ENCODE data around the gene LYZL6. TPM values are rescaled to one million over a fixed set of nuclear protein-coding genes. Genes with fewer than 3 reads are reported as not detected.

LYZL6 gene
- total and polyA plus RNA-seq, 4 donors, result not detected

- no peak for TF ChIP-seq CTCF (IDR thresholded peaks at IDR 0.05; ENCODE audit: control extremely low read depth, extremely low read depth)
- Histone ChIP-seq H3K4me1 (ENCODE audit: control insufficient read depth in 5 of 5, insufficient read depth in 5 of 5, low read length in 5 of 5) (peaks cover 0 to 11% (median 4%) of the 10 kb centered on the region in 5 donors), H3K27me3 (ENCODE audit: control insufficient read depth in 3 of 3, insufficient read depth in 3 of 3, low read length in 2 of 3) (no peaks in the 10 kb centered on the region), H3K4me3 (no peak overlapping the region), H3K36me3 (ENCODE audit: control insufficient read depth in 4 of 4, insufficient read depth in 4 of 4, low read length in 4 of 4) (no peaks in the 10 kb centered on the region), H3K9ac (ENCODE audit: insufficient read depth in 1 of 2, low read length in 2 of 2) (no peak overlapping the region), H3K9me3 (ENCODE audit: control insufficient read depth in 4 of 4, insufficient read depth in 3 of 4, low read length in 3 of 4) (no peaks in the 10 kb centered on the region), H3K27ac (ENCODE audit: low read depth in 1 of 2, low read length in 1 of 2) (no peak overlapping the region)
- no peak for DNase-seq
- ATAC-seq (ENCODE audit: insufficient read depth, low FRiP score), result no peak
- WGBS, 2 donors, result 84 to 89% methylated on average over 2 of the region's 2 CpGs
Measured at GRCh38 chr17:35889241-35889640, 54.3 kb downstream of the LYZL6 start.

Small RNA genes within 50 kb of the gene (small RNA-seq; reads per million reads assigned to genes)
- gene RF00100 (ENCODE audit: low replicate concordance), result 4,906 reads per million, percentile 100 among the genes with 10 or more reads in this experiment

Other genes with a start within 250 kb of the LYZL6 start
- under 1 TPM in 1 of 2 donors, not detected in 1; 0.80 TPM for gene RASL10B, start 212.1 kb downstream of the LYZL6 start, total RNA-seq
- gene RASL10B, start 212.1 kb downstream of the LYZL6 start, polyA plus RNA-seq, result under 1 TPM; 0.57 to 1.00 TPM
- 10 to 100 TPM in 1 of 2 donors, 1 to 10 TPM in 1; 4.6 to 11.5 TPM for gene GAS2L2, start 190.5 kb downstream of the LYZL6 start, total RNA-seq
- gene GAS2L2, start 190.5 kb downstream of the LYZL6 start, polyA plus RNA-seq, result 1 to 10 TPM; 1.6 to 3.3 TPM
- gene C17orf50, start 182.8 kb downstream of the LYZL6 start, total RNA-seq, result under 1 TPM in 1 of 2 donors, not detected in 1; 0.40 TPM
- under 1 TPM; 0.18 to 0.26 TPM for gene C17orf50, start 182.8 kb downstream of the LYZL6 start, polyA plus RNA-seq
- 10 to 100 TPM; 30.5 to 54.5 TPM for gene MMP28, start 148.1 kb downstream of the LYZL6 start, total RNA-seq
- gene MMP28, start 148.1 kb downstream of the LYZL6 start, polyA plus RNA-seq, result 10 to 100 TPM; 34.2 to 72.6 TPM
- gene TAF15, start 134.2 kb downstream of the LYZL6 start, total RNA-seq, result 100 to 1,000 TPM; 134 to 138 TPM
- 10 to 100 TPM; 88.5 to 94.1 TPM for gene TAF15, start 134.2 kb downstream of the LYZL6 start, polyA plus RNA-seq
- under 1 TPM in 1 of 2 donors, not detected in 1; 0.17 TPM for gene HEATR9, start 74.8 kb downstream of the LYZL6 start, total RNA-seq
- under 1 TPM in 1 of 2 donors, not detected in 1; 0.05 TPM for gene HEATR9, start 74.8 kb downstream of the LYZL6 start, polyA plus RNA-seq
- gene CCL5, start 63.4 kb downstream of the LYZL6 start, total RNA-seq, result 1 to 10 TPM; 3.2 to 6.8 TPM
- 10 to 100 TPM; 14.5 to 15.3 TPM for gene CCL5, start 63.4 kb downstream of the LYZL6 start, polyA plus RNA-seq
- gene RDM1, start 12.9 kb downstream of the LYZL6 start, total RNA-seq, result not detected
- gene RDM1, start 12.9 kb downstream of the LYZL6 start, polyA plus RNA-seq, result under 1 TPM; 0.10 to 0.26 TPM
- gene CCL16, start 37.8 kb upstream of the LYZL6 start, total RNA-seq, result under 1 TPM in 1 of 2 donors, not detected in 1; 0.18 TPM
- gene CCL16, start 37.8 kb upstream of the LYZL6 start, polyA plus RNA-seq, result under 1 TPM; 0.14 to 0.20 TPM
- 10 to 100 TPM in 1 of 2 donors, 1 to 10 TPM in 1; 2.9 to 25.3 TPM for gene CCL14, start 43.0 kb upstream of the LYZL6 start, total RNA-seq
- gene CCL14, start 43.0 kb upstream of the LYZL6 start, polyA plus RNA-seq, result 10 to 100 TPM; 31.3 to 66.0 TPM
- 1 to 10 TPM; 1.3 to 1.4 TPM for gene CCL15, start 57.8 kb upstream of the LYZL6 start, total RNA-seq
- 1 to 10 TPM in 1 of 2 donors, under 1 TPM in 1; 0.84 to 1.1 TPM for gene CCL15, start 57.8 kb upstream of the LYZL6 start, polyA plus RNA-seq
- 1 to 10 TPM in 1 of 2 donors, not detected in 1; 5.1 TPM for gene CCL23, start 74.3 kb upstream of the LYZL6 start, total RNA-seq
- 10 to 100 TPM in 1 of 2 donors, 1 to 10 TPM in 1; 7.2 to 34.4 TPM for gene CCL23, start 74.3 kb upstream of the LYZL6 start, polyA plus RNA-seq
- 10 to 100 TPM in 1 of 2 donors, 1 to 10 TPM in 1; 8.7 to 41.0 TPM for gene CCL18, start 120.6 kb upstream of the LYZL6 start, total RNA-seq
- 10 to 100 TPM; 76.1 to 89.9 TPM for gene CCL18, start 120.6 kb upstream of the LYZL6 start, polyA plus RNA-seq
- gene CCL3, start 146.4 kb upstream of the LYZL6 start, total RNA-seq, result 10 to 100 TPM; 16.3 to 31.6 TPM
- gene CCL3, start 146.4 kb upstream of the LYZL6 start, polyA plus RNA-seq, result 100 to 1,000 TPM in 1 of 2 donors, 1 to 10 TPM in 1; 7.8 to 526 TPM
- gene CCL4, start 160.1 kb upstream of the LYZL6 start, total RNA-seq, result 10 to 100 TPM; 15.1 to 27.0 TPM
- gene CCL4, start 160.1 kb upstream of the LYZL6 start, polyA plus RNA-seq, result 100 to 1,000 TPM in 1 of 2 donors, 1 to 10 TPM in 1; 8.3 to 502 TPM
- 1 to 10 TPM; 2.2 to 7.5 TPM for gene TBC1D3B, start 232.9 kb upstream of the LYZL6 start, total RNA-seq
- gene TBC1D3B, start 232.9 kb upstream of the LYZL6 start, polyA plus RNA-seq, result 1 to 10 TPM; 1.6 to 3.8 TPM

Data from lung (tissue), 13 donors.